ENCODE data around the gene AHCYL1. TPM values are rescaled to one million over a fixed set of nuclear protein-coding genes. Genes with fewer than 3 reads are reported as not detected.

AHCYL1 gene
- total and polyA plus RNA-seq, 2 experiments from 2014 or later: 56.2 to 97.6 TPM

- no peaks in the 10 kb centered on the region for H3K36me3 ChIP-seq (replicated peaks; ENCODE audit: insufficient read depth, low read depth)
- peaks cover 2% of the 10 kb centered on the region for H4K20me1 ChIP-seq (ENCODE audit: insufficient read depth, poor library complexity, severe bottlenecking)
- no peak overlapping the region for H3K4me2 ChIP-seq
- H3K4me3 ChIP-seq: no peak overlapping the region
- TF ChIP-seq EZH2 (IDR thresholded peaks at IDR 0.05; ENCODE audit: borderline replicate concordance): no peak
- no peak for TF ChIP-seq EZH2phosphoT487 (IDR thresholded peaks at IDR 0.05; ENCODE audit: low read depth, severe bottlenecking, unreplicated experiment)
- no peak for TF ChIP-seq CTCF (IDR thresholded peaks at IDR 0.05; ENCODE audit: poor library complexity)
- peaks cover 7% of the 10 kb centered on the region for H3K4me1 ChIP-seq (ENCODE audit: insufficient read depth)
- no peak overlapping the region for H3K27ac ChIP-seq
- H3K9me3 ChIP-seq (ENCODE audit: low read depth): no peaks in the 10 kb centered on the region
- 42% methylated on average over 7 of the region's 7 CpGs for WGBS (ENCODE audit: low lambda C conversion rate, missing lambda C conversion rate)
- no peaks in the 10 kb centered on the region for H3K9me2 ChIP-seq (replicated peaks; ENCODE audit: insufficient read depth)
- H3K79me2 ChIP-seq: no peaks in the 10 kb centered on the region
- H2AFZ ChIP-seq: no peak overlapping the region
- H3K27me3 ChIP-seq: no peaks in the 10 kb centered on the region
- DNase-seq (ENCODE audit: low spot score): no peak
Measured at GRCh38 chr1:110057963-110058518, 73.5 kb downstream of the AHCYL1 start.

DNA sequence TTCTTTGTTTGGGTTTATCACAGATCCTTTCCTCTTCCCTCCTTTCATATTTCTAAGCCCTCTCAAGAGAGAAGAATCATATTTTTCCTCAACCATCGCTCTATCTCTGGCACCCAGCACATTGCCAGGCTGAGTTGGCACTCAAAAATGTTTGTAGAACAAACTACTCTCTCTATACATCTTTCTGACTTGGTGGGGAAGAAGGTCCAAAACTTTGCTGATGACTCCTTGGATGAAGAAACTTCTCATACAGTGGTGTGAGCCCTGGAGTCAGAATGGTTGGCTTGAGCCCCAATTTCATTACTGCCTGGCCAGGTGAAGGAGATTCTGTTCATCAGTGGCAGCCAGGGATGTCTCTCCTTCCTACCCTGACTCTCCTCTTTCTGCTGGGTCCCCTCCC is 74.0 kb downstream of the AHCYL1 start:
- peaks cover 7% of the 10 kb centered on the region for H3K4me1 ChIP-seq (ENCODE audit: insufficient read depth)
- H3K27me3 ChIP-seq: no peaks in the 10 kb centered on the region
- 79% methylated on average over 1 of the region's 1 CpG for WGBS (ENCODE audit: low lambda C conversion rate, missing lambda C conversion rate)
- DNase-seq (ENCODE audit: low spot score): no peak
- H4K20me1 ChIP-seq (ENCODE audit: insufficient read depth, poor library complexity, severe bottlenecking): peaks cover 2% of the 10 kb centered on the region
- H3K4me3 ChIP-seq: no peak overlapping the region
- no peak overlapping the region for H2AFZ ChIP-seq
- TF ChIP-seq EZH2phosphoT487 (IDR thresholded peaks at IDR 0.05; ENCODE audit: low read depth, severe bottlenecking, unreplicated experiment) (no peak), EZH2 (IDR thresholded peaks at IDR 0.05; ENCODE audit: borderline replicate concordance) (no peak), CTCF (IDR thresholded peaks at IDR 0.05; ENCODE audit: poor library complexity) (no peak)
- H3K9me2 ChIP-seq (replicated peaks; ENCODE audit: insufficient read depth): no peaks in the 10 kb centered on the region
- H3K9me3 ChIP-seq (ENCODE audit: low read depth): no peaks in the 10 kb centered on the region
- no peaks in the 10 kb centered on the region for H3K79me2 ChIP-seq
- H3K36me3 ChIP-seq (replicated peaks; ENCODE audit: insufficient read depth, low read depth): no peaks in the 10 kb centered on the region
- no peak overlapping the region for H3K4me2 ChIP-seq
- H3K27ac ChIP-seq: peak overlapping the region; percentile 45

DNA sequence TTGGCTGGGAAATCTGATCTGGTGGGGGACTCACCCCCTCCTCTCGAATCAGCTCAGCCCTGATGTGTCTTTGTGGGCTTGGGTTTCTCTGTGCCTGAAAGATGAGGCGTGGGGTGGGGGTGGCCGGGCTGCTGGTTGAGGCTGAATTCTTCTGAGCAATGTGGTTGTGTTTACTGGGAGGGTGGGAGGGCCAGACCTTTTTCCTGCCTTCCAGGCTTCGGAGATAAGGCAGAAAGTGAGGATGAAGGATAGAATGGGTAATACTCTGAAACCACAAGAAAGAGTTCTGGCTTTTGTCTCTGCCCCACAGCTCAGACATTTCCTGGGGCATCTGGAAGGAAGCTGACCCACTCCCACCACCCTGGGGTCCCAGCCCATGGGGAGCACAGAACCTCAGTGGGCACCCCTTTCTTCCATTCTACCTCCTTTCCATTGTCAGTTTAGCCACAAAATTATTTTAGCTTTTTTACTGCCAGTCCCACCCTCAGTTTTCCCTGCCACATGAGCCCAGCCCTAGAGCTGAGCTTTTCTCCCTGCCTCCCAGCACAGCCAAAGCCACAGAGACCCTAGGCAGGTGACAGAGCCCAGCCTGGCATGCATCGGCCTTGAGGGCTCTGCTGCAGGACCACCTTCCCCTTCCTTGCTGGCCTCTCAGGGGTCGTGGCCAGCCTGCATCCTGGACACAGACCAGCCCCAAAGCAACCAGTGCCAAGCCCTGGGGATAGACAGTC is 74.7 kb downstream of the AHCYL1 start:
- H3K36me3 ChIP-seq (replicated peaks; ENCODE audit: insufficient read depth, low read depth): no peaks in the 10 kb centered on the region

More for the DNA sequence above, 74.7 kb downstream of the AHCYL1 start:
- H3K4me3 ChIP-seq: no peak overlapping the region
- peaks cover 7% of the 10 kb centered on the region for H3K4me1 ChIP-seq (ENCODE audit: insufficient read depth)
- 48% methylated on average over 5 of the region's 6 CpGs for WGBS (ENCODE audit: low lambda C conversion rate, missing lambda C conversion rate)
- no peaks in the 10 kb centered on the region for H3K79me2 ChIP-seq
- no peak overlapping the region for H2AFZ ChIP-seq
- no peak overlapping the region for H3K4me2 ChIP-seq
- TF ChIP-seq CTCF (IDR thresholded peaks at IDR 0.05; ENCODE audit: poor library complexity) (no peak), EZH2phosphoT487 (IDR thresholded peaks at IDR 0.05; ENCODE audit: low read depth, severe bottlenecking, unreplicated experiment) (no peak)
- no peaks in the 10 kb centered on the region for H3K9me3 ChIP-seq (ENCODE audit: low read depth)
- DNase-seq (ENCODE audit: low spot score): no peak
- no peaks in the 10 kb centered on the region for H3K9me2 ChIP-seq (replicated peaks; ENCODE audit: insufficient read depth)
- peak overlapping the region; percentile 45 for H3K27ac ChIP-seq
- H3K27me3 ChIP-seq: no peaks in the 10 kb centered on the region
- no peaks in the 10 kb centered on the region for H4K20me1 ChIP-seq (ENCODE audit: insufficient read depth, poor library complexity, severe bottlenecking)

All from hepatocyte (in vitro differentiated cells).